A673 (cell line): ENCODE measurements around the gene ACP7. TPM values are rescaled to one million over a fixed set of nuclear protein-coding genes. Genes with fewer than 3 reads are reported as not detected.
"Not testable (repeated sequence)": the region's sequence is repeated elsewhere in the genome, so short reads cannot be mapped to it uniquely, and the experiment has no call there.

Source experiments
- BruUV-seq: library from RNA; stranded (reverse); fragments of 400-500 nt; replicated peaks from 2 replicates; lab custom pipeline; 2021; lab: Mats Ljungman, UMichigan
- CTCF ChIA-PET: fragments of 300-600 bp; sonication (Branson Sonifier 250); formaldehyde crosslinking; loops from one replicate; lab custom pipeline; 2022; ENCODE audit warnings: antibody characterized with exemption; lab: Charles Lee
- POLR2A ChIA-PET: fragments of 300-600 bp; sonication (Branson Sonifier 250); formaldehyde crosslinking; loops from one replicate; lab custom pipeline; 2022; ENCODE audit warnings: antibody characterized with exemption; ENCODE audit not compliant: low non-redundant PET; lab: Charles Lee
- DNase-seq: peaks from one replicate; pipeline ENCODE4 v3.0.0-alpha.2; 2015; ENCODE audit warnings: low spot score
- H3K27ac ChIP-seq: fragments of 200-600 bp; sonication (generic); 2 replicates; pipeline ENCODE4 v1.5.1; 2016; ENCODE audit warnings: mixed run types, low read depth, mild to moderate bottlenecking, mixed read lengths, antibody characterized with exemption, low read length; ENCODE audit not compliant: poor library complexity, severe bottlenecking
- H3K27me3 ChIP-seq: fragments of 200-600 bp; sonication (generic); replicated peaks from 2 replicates; pipeline ENCODE4 v1.6.1; 2017; ENCODE audit warnings: mixed run types, low read depth, mild to moderate bottlenecking, mixed read lengths, antibody characterized with exemption, low read length; ENCODE audit not compliant: insufficient read depth, poor library complexity
- H3K36me3 ChIP-seq: fragments of 200-600 bp; sonication (generic); 2 replicates; pipeline ENCODE4 v1.6.1; 2016; ENCODE audit warnings: mixed run types, mild to moderate bottlenecking, mixed read lengths, antibody characterized with exemption, low read length; ENCODE audit not compliant: insufficient read depth, poor library complexity, severe bottlenecking
- H3K4me1 ChIP-seq: fragments of 200-600 bp; sonication (generic); 2 replicates; pipeline ENCODE4 v1.6.1; 2017; ENCODE audit warnings: mixed run types, mild to moderate bottlenecking, mixed read lengths, antibody characterized with exemption, low read length; ENCODE audit not compliant: insufficient read depth, poor library complexity, severe bottlenecking
- H3K4me3 ChIP-seq: fragments of 200-600 bp; sonication (generic); 2 replicates; pipeline ENCODE4 v1.5.1; 2016; ENCODE audit warnings: low read depth, mixed run types, mild to moderate bottlenecking, mixed read lengths, low read length; ENCODE audit not compliant: poor library complexity, severe bottlenecking
- H3K9me3 ChIP-seq: fragments of 200-600 bp; sonication (generic); 2 replicates; pipeline ENCODE4 v1.6.1; 2016; ENCODE audit warnings: mixed run types, low read depth, mild to moderate bottlenecking, mixed read lengths, antibody characterized with exemption, low read length; ENCODE audit not compliant: poor library complexity, severe bottlenecking
- EZH2 ChIP-seq: fragments of 200-600 bp; sonication (generic); IDR thresholded peaks from 2 replicates; pipeline ENCODE4 v1.6.1; 2017; ENCODE audit warnings: borderline replicate concordance, low read depth, mild to moderate bottlenecking, mixed read lengths, antibody characterized with exemption, low read length; ENCODE audit not compliant: poor library complexity, severe bottlenecking
- intact Hi-C: fragments of 100-400 bp; cut with micrococcal nuclease; formaldehyde crosslinking; loops from one replicate; pipeline ENCODE4 v1.10.0; 2022; ENCODE audit not compliant: unreplicated experiment
- total RNA-seq: library from RNA; stranded (reverse); gene quantifications from 2 replicates; pipeline ENCODE4 v1.2.3, GENCODE V29; 2021
- TF ChIP-seq, protein P1 (sequence below): fragments of 300-800, 200-600 bp; sonication (generic); conservative IDR thresholded peaks from 2 replicates; pipeline ENCODE4 v1.5.1; 2017; ENCODE audit warnings: low read depth, mild to moderate bottlenecking, antibody characterized with exemption, low read length, moderate library complexity, mixed read lengths

Gene ACP7
- total RNA-seq, 1 experiment from 2014 or later: not detected

DNA sequence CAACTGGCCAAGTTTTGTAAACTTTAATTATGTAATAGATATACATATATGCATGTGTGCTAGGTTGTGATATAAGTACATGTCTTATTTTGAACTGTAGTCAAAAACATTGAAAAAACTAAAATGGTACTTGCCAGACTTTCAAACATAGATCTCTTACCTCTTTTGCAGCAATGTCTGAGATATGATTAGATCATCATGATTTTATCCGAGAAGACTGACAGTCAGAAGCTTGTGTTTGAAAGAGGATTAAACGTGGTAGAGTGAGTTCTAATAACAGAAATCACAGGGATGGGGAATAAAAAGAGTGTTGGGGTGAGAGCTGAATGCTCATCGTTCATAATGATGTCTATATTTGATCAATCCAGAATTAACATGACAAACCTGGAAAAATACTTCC, 18.2 kb upstream of the ACP7 start:
- H3K36me3 ChIP-seq: no peaks in the 10 kb centered on the region
- no peak for DNase-seq
- H3K27ac ChIP-seq: no peak overlapping the region
- CTCF ChIA-PET: no interaction called here
- TF ChIP-seq EZH2: no peak
- TF ChIP-seq, protein P1, sequence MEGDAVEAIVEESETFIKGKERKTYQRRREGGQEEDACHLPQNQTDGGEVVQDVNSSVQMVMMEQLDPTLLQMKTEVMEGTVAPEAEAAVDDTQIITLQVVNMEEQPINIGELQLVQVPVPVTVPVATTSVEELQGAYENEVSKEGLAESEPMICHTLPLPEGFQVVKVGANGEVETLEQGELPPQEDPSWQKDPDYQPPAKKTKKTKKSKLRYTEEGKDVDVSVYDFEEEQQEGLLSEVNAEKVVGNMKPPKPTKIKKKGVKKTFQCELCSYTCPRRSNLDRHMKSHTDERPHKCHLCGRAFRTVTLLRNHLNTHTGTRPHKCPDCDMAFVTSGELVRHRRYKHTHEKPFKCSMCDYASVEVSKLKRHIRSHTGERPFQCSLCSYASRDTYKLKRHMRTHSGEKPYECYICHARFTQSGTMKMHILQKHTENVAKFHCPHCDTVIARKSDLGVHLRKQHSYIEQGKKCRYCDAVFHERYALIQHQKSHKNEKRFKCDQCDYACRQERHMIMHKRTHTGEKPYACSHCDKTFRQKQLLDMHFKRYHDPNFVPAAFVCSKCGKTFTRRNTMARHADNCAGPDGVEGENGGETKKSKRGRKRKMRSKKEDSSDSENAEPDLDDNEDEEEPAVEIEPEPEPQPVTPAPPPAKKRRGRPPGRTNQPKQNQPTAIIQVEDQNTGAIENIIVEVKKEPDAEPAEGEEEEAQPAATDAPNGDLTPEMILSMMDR: no peak
- no peak overlapping the region for H3K4me3 ChIP-seq
- POLR2A ChIA-PET: interaction anchor here (0.5 kb wide), 1 partner anchor 235 kb away, joined by 3 read pairs; no protein-coding TSS in a partner anchor
- intact Hi-C loops: no loop called here
- no peaks in the 10 kb centered on the region for H3K4me1 ChIP-seq
- no TSS peak for BruUV-seq
- no peaks in the 10 kb centered on the region for H3K9me3 ChIP-seq
- no peaks in the 10 kb centered on the region for H3K27me3 ChIP-seq

- Histone ChIP-seq H3K4me3 (no peak overlapping the region), H3K27me3 (no peaks in the 10 kb centered on the region), H3K36me3 (no peaks in the 10 kb centered on the region), H3K27ac (no peak overlapping the region), H3K4me1 (no peaks in the 10 kb centered on the region), H3K9me3 (no peaks in the 10 kb centered on the region)
- no TSS peak for BruUV-seq
- ChIA-PET POLR2A (no interaction called here), CTCF (no interaction called here)
- intact Hi-C loops: no loop called here
- no peak for DNase-seq
- TF ChIP-seq, protein P1: no peak
- TF ChIP-seq EZH2: no peak
Measured at GRCh38 chr19:39067104-39067503, 17.1 kb upstream of the ACP7 start.

GRCh38 chr19:39068259-39068658, 15.9 kb upstream of the ACP7 start:
- H3K27ac ChIP-seq, POLR2A ChIA-PET: not testable (repeated sequence)

DNA sequence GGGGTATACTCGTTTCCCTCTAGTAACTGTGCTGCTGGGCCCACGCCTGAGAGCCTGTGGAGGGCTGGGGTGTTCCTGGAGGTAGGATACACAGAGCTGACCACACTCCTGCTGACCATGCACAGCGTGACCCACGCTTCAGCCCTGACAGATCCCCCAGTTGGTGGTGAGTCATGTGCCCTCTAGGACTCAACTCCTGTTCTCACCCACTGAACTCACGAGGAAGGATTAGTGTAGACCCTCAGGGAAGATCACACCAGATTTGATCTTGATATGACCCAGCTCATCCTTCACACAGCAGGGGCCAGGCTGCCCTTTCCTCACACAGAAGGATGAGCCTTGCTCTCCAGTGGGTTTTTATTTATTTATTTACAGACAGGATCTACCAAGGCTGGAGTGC, 13.3 kb upstream of the ACP7 start:
- H3K36me3 ChIP-seq: no peaks in the 10 kb centered on the region
- H3K27me3 ChIP-seq: no peaks in the 10 kb centered on the region
- TF ChIP-seq EZH2: no peak
- TF ChIP-seq, protein P1: no peak
- DNase-seq: no peak
- ChIA-PET CTCF (no interaction called here), POLR2A (interaction anchor here (0.5 kb wide), 1 partner anchor 1067 kb away, joined by 3 read pairs; no protein-coding TSS in a partner anchor)
- intact Hi-C loops: no loop called here
- H3K9me3 ChIP-seq: no peaks in the 10 kb centered on the region
- H3K4me3 ChIP-seq: no peak overlapping the region
- no peaks in the 10 kb centered on the region for H3K4me1 ChIP-seq
- no TSS peak for BruUV-seq
- H3K27ac ChIP-seq: no peak overlapping the region

More at GRCh38 chr19:39068259-39068658, 15.9 kb upstream of the ACP7 start:
- BruUV-seq, H3K36me3 ChIP-seq, H3K4me3 ChIP-seq, H3K27me3 ChIP-seq, intact Hi-C loops, H3K4me1 ChIP-seq, H3K9me3 ChIP-seq, DNase-seq: not testable (repeated sequence)
- CTCF ChIA-PET: interaction anchor here (0.7 kb wide), 1 partner anchor 491 kb away, joined by 9 read pairs; no protein-coding TSS in a partner anchor
